T-helper 17 cell (primary cell): ENCODE measurements around the gene BBS10. TPM values are rescaled to one million over a fixed set of nuclear protein-coding genes. Genes with fewer than 3 reads are reported as not detected.

Experiments
- ATAC-seq: fragments of 150-1000 bp; cut with Tn5 transposase; 2 replicates; pipeline ENCODE4 v1.10.0; 2021; ENCODE audit warnings: mild to moderate bottlenecking, moderate library complexity
- DNase-seq, 3 donors: peaks; one replicate each; pipeline versions ENCODE4 v3.0.0 to v3.0.0-alpha.2; 2020 to 2021
- H3K9me3 ChIP-seq: one replicate; pipeline ENCODE4 v1.7.0; 2013; ENCODE audit warnings: low read length, mild to moderate bottlenecking; ENCODE audit not compliant: control insufficient read depth, poor library complexity, severe bottlenecking
- H3K27ac Mint-ChIP-seq: one replicate; pipeline ENCODE4 v1.8.0; 2022; ENCODE audit warnings: mild to moderate bottlenecking, moderate library complexity, mixed read lengths
- H3K27me3 Mint-ChIP-seq: one replicate; pipeline ENCODE4 v1.8.0; 2022; ENCODE audit warnings: mixed read lengths
- H3K36me3 Mint-ChIP-seq: one replicate; pipeline ENCODE4 v1.8.0; 2022; ENCODE audit warnings: low read depth, mixed read lengths
- H3K4me1 Mint-ChIP-seq: one replicate; pipeline ENCODE4 v1.8.0; 2022; ENCODE audit warnings: mild to moderate bottlenecking, mixed read lengths
- H3K4me3 Mint-ChIP-seq: one replicate; pipeline ENCODE4 v1.8.0; 2022; ENCODE audit warnings: mild to moderate bottlenecking, moderate library complexity, mixed read lengths
- total RNA-seq, 4 donors: library from RNA in 2 of 4; stranded (reverse) in 2 of 4; gene quantifications; one replicate each; pipeline ENCODE4 v1.2.3 and lab custom pipeline; 2022 to 2026

Gene BBS10
- total RNA-seq, 2 donors from 2014 or later = 2.3 to 2.4 TPM

DNA sequence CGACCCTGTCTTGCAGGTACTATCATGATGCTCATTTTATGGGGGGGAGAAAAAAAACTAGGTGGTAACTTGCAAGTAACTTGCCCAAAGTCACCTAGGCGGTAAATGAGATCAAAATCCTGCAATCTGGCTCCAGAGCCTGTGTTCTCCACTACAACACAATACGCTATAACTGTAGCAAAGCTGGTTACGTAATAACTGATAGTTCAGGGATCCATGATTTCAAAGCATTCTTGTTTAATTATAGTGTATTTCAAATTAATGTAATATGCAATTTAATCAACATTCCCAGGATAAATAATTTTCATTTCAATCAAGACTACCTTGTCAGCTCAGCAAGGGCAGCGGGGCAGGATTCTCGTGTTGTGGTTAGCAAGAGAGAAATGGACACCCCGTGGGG lies 31.7 kb downstream of the BBS10 start:
- DNase-seq (no peak), ATAC-seq (no peak)
- Mint-ChIP-seq H3K4me3 (no peak overlapping the region), H3K36me3 (no peaks in the 10 kb centered on the region), H3K27me3 (peaks cover 44% of the 10 kb centered on the region), H3K4me1 (no peaks in the 10 kb centered on the region), H3K27ac (no peak overlapping the region)
- no peaks in the 10 kb centered on the region for H3K9me3 ChIP-seq

DNA sequence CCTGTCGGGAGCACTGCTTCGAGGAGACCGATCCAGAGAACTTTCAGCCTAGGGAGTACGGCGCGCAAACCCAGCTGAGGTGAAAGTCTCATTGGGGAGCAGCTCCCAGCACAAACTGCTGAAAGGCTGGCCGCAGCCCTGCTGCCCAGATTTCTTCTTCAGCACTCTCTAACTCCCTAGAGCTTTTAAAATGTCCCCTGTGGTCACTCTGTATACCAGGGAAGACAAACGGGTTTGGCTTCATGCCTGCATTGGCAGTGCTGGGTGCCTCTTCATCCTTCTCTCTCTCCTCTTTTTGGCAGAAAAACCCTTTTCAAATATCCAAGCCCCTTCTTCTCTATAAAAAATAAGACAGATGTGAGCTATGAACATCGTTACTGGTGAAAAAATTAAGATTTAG lies 34.9 kb downstream of the BBS10 start:
- no peaks in the 10 kb centered on the region for H3K4me1 Mint-ChIP-seq
- H3K36me3 Mint-ChIP-seq = no peaks in the 10 kb centered on the region
- no peak for ATAC-seq
- no peak overlapping the region for H3K27ac Mint-ChIP-seq
- DNase-seq = no peak
- no peak overlapping the region for H3K4me3 Mint-ChIP-seq
- peaks cover 45% of the 10 kb centered on the region for H3K27me3 Mint-ChIP-seq
- H3K9me3 ChIP-seq = no peaks in the 10 kb centered on the region

DNA sequence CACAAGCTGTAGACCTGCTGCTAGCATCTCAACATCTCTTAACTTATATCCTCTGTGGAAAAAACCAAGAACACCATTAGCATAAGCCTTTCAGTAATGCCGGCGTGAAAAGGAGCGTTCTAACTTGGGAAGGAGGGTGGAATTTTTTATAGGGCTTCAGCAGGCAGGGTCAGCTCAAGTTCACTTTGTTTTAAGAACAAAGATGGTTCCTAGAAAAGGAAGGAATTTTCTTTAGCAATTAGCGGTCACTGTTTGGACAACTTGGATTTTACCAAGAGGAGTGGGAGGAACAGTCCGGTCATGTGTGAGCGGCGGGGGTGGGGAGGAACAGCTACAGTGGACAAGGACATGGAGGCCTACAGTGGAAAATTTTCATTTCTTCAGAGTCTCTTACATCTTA lies 35.9 kb downstream of the BBS10 start:
- Mint-ChIP-seq H3K4me1 (no peaks in the 10 kb centered on the region), H3K27ac (no peak overlapping the region), H3K36me3 (no peaks in the 10 kb centered on the region), H3K27me3 (peaks cover 48% of the 10 kb centered on the region), H3K4me3 (no peak overlapping the region)
- no peaks in the 10 kb centered on the region for H3K9me3 ChIP-seq
- DNase-seq (no peak), ATAC-seq (no peak)

DNA sequence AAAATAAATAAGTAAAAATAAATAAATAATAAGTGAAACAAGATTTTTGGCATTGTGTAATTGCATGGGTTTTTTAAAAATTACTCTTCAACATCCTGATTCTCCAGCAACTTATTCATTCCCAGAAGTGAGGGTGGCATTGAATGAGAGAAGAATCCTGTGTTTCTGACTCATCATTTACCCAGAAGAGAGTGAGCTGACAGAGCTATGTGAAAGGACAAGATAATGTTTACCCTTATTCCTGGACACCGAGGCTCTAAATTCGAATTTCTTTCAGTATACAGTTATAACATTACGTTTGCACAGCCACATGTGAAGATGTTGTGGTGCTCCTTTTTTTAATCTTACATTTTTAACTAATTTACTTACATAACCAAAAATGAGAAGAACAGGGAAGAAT lies 36.4 kb downstream of the BBS10 start:
- Mint-ChIP-seq H3K4me1 (no peaks in the 10 kb centered on the region), H3K36me3 (no peaks in the 10 kb centered on the region), H3K27me3 (peaks cover 49% of the 10 kb centered on the region), H3K4me3 (no peak overlapping the region), H3K27ac (no peak overlapping the region)
- DNase-seq (no peak), ATAC-seq (no peak)
- no peaks in the 10 kb centered on the region for H3K9me3 ChIP-seq

DNA sequence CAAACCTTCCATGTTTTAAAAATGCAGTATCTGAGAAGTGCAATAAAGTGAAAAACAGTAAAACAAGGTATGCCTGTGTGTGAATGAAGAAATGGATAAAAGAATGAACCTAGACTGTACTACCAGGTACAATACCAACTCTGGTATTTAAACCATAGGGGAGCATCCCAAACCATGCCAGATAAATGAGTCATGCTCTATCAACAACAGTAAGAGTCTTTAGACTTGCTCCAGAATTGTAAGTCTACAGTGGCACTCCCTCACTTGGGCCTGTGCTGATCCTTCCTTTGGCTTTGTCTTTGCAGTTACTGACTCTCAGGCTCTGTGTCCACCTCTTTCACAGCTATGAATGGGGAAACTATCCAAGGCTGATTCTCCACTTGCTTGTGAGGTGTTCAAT lies 38.1 kb downstream of the BBS10 start:
- Mint-ChIP-seq H3K27ac (no peak overlapping the region), H3K27me3 (peaks cover 34% of the 10 kb centered on the region)
- DNase-seq = no peak

DNA sequence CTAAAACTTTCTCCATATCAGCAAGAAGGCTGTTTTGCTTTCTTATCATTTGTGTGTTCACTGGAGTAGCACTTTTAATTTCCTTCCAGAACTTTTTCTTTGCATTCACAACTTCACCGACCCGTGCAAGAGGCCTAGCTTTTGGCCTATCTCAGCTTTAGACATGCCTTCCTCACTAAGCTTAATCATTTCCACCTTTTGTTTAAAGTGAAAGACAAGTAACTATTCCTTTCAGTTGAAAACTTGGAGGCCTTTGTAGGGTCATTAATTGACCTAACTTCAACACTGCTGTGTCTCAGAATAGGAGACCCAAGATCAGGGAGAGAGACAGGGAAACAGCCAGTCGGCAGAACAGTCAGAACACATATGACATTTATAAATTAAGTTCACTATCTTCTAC lies 39.3 kb downstream of the BBS10 start:
- no peaks in the 10 kb centered on the region for H3K36me3 Mint-ChIP-seq
- H3K27ac Mint-ChIP-seq = no peak overlapping the region
- H3K27me3 Mint-ChIP-seq = peaks cover 31% of the 10 kb centered on the region
- DNase-seq = no peak
- no peak overlapping the region for H3K4me3 Mint-ChIP-seq
- no peaks in the 10 kb centered on the region for H3K4me1 Mint-ChIP-seq
- no peak for ATAC-seq
- no peaks in the 10 kb centered on the region for H3K9me3 ChIP-seq

More for the DNA sequence above, 38.1 kb downstream of the BBS10 start:
- no peak overlapping the region for H3K4me3 Mint-ChIP-seq
- no peak for ATAC-seq
- H3K9me3 ChIP-seq = no peaks in the 10 kb centered on the region
- H3K36me3 Mint-ChIP-seq = no peaks in the 10 kb centered on the region
- H3K4me1 Mint-ChIP-seq = no peaks in the 10 kb centered on the region

DNA sequence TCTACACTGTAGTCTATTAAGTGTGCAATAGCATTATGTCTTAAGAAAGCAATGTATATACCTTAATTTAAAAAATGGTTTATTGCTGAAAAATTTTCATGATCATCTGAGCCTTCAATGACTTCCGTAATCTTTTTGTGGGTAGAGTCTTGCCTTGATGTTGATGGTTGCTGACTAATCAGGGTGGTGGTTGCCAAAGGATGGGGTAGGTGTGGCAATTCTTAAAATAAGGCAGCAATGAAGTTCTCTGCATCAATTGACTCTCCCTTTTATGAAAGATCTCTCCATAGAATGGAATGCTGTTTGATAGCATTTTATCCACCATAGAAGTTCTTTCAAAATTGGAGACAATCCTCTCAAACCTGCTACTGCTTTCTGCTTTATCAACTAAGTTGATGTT lies 41.1 kb downstream of the BBS10 start:
- H3K36me3 Mint-ChIP-seq = no peaks in the 10 kb centered on the region
- no peaks in the 10 kb centered on the region for H3K9me3 ChIP-seq
- peaks cover 22% of the 10 kb centered on the region for H3K27me3 Mint-ChIP-seq
- no peaks in the 10 kb centered on the region for H3K4me1 Mint-ChIP-seq
- H3K4me3 Mint-ChIP-seq = no peak overlapping the region
- H3K27ac Mint-ChIP-seq = no peak overlapping the region
- DNase-seq (no peak), ATAC-seq (no peak)

DNA sequence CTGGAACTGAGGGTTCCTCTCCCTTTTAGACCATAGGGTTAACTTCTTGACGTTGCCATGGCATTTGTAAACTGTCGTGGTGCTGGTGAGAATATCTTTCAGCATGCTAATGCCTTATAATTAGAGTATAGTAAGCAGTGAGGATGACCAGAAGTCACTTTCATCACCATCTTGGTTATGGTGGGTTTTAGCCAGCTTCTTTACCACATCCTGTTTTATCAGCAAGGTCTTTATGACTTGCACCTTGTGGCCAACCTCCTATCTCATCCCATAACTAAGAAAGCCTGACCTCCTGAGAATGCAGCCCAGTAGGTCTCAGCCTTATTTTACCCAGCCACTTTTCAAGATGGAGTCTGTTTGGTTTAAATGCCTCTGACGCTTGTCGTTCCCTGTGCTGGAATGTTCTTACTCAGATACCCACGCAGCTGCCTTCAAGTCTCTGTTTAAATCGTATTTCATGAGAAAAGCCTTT lies 44.2 kb downstream of the BBS10 start:
- ATAC-seq (no peak), DNase-seq (no peak)
- Mint-ChIP-seq H3K4me1 (no peaks in the 10 kb centered on the region), H3K27me3 (peaks cover 6% of the 10 kb centered on the region), H3K36me3 (no peaks in the 10 kb centered on the region), H3K27ac (no peak overlapping the region), H3K4me3 (no peak overlapping the region)
- H3K9me3 ChIP-seq = no peaks in the 10 kb centered on the region

DNA sequence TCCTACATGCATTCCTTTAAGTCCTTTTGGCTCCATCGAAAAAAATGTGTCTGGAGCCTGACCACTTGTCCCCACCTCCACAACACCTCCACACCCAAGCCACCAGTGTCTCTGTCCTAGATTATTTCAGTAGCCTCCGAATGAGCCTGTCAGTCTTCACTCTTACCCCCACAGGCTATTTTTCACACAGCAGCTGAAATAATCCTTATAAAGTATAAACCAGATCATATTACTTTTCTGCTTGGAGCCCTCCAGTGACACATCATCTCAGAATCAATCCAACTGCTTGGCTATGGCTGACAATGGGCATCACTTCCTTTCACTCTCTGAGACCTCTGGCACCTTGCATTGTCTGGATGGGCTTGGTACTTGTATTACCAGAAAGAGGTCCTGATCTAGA lies 44.9 kb downstream of the BBS10 start:
- Mint-ChIP-seq H3K36me3 (no peaks in the 10 kb centered on the region), H3K27ac (no peak overlapping the region), H3K4me3 (no peak overlapping the region), H3K4me1 (no peaks in the 10 kb centered on the region), H3K27me3 (peaks cover 6% of the 10 kb centered on the region)
- no peak for DNase-seq
- H3K9me3 ChIP-seq = no peaks in the 10 kb centered on the region
- no peak for ATAC-seq

DNA sequence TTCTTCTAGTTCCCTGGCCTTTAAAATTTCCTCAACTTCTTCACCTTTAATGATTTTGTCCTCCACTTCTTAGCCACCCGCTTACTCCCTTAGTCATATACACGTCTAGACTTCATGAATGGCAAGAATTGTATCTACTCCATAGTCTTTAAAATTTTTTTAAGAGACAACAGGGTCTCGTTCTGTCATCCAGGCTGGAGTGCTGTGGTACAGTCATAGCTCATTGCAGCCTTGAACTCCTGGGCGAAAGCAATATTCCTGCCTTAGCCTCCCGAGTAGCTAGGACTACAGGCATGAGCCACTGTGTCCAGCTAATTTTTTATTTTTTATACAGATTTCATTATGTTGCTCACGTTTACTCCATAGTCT lies 47.9 kb downstream of the BBS10 start:
- no peaks in the 10 kb centered on the region for H3K27me3 Mint-ChIP-seq
- no peaks in the 10 kb centered on the region for H3K36me3 Mint-ChIP-seq
- H3K4me1 Mint-ChIP-seq = no peaks in the 10 kb centered on the region
- H3K9me3 ChIP-seq = no peaks in the 10 kb centered on the region
- H3K27ac Mint-ChIP-seq = no peak overlapping the region
- DNase-seq = no peak
- no peak for ATAC-seq
- no peak overlapping the region for H3K4me3 Mint-ChIP-seq

DNA sequence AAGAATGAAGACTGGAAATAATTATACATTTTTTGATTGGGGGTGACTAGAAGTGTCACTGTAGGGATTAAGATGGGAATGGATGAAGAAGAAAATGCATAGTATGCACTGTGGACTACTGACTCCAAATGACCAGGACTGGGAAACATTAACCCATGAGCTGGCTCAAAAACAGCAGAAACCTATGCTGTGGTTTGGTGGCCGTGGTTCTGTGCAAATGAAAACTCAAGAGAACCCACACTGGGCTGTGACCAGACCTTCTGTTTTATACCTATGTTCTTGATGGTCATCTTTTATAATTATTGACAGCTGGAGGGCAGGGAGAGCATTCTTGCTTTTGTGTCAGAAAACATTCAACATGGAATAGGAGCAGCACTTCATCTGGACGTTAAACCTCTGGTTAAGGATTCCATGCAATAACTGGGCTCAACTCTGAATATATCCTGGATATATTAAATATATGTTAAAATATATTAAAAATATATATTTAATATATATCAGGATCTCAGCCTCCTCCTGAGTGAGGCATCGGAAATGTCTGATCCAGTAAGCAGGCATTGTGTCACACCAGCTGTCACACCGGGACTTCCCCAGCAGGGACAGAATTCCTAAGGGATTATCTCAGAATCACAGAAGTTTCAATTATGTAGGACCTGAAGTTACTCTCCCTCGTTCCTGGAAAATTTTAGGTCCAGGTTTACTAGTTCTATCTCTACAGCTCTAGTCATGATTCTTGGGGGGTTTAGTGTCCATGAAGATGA lies 48.5 kb downstream of the BBS10 start:
- Mint-ChIP-seq H3K4me3 (no peak overlapping the region), H3K27ac (no peak overlapping the region), H3K36me3 (no peaks in the 10 kb centered on the region), H3K4me1 (no peaks in the 10 kb centered on the region), H3K27me3 (no peaks in the 10 kb centered on the region)
- ATAC-seq (no peak), DNase-seq (no peak)
- H3K9me3 ChIP-seq = no peaks in the 10 kb centered on the region

Other genes with a start within 250 kb of the BBS10 start
- gene OSBPL8, start 211.4 kb upstream of the BBS10 start, total RNA-seq = 100 to 1,000 TPM; 141 to 146 TPM